RWPE1 (cell line): ENCODE data around the gene ME3.

Experiments used
- CTCF ChIA-PET: fragments of 350-600 bp; sonication (Branson Sonifier 250); formaldehyde crosslinking; extraction: SDS; loops from one replicate; lab custom pipeline; 2021; lab: Yijun Ruan, JAX
- POLR2A ChIA-PET: fragments of 400-600 bp; formaldehyde crosslinking; extraction: SDS; loops from one replicate; lab custom pipeline; 2020; ENCODE audit warnings: antibody characterized with exemption; ENCODE audit not compliant: low non-redundant PET; lab: Yijun Ruan, JAX
- DNase-seq: peaks from one replicate; pipeline ENCODE4 v3.0.0; 2012; ENCODE audit warnings: low spot score
- H3K27ac ChIP-seq: fragments of 450-650 bp; 2 replicates; pipeline ENCODE4 v1.5.1; 2017
- TF ChIP-seq, protein P1 (sequence below): fragments of 450-650 bp; conservative IDR thresholded peaks from 2 replicates; pipeline ENCODE4 v1.5.1; 2017; ENCODE audit warnings: low read depth, mild to moderate bottlenecking

The ME3 gene

GRCh38 chr11:86398106-86398505 lies 274.3 kb downstream of the ME3 start:
- CTCF ChIA-PET: no interaction called here

DNA sequence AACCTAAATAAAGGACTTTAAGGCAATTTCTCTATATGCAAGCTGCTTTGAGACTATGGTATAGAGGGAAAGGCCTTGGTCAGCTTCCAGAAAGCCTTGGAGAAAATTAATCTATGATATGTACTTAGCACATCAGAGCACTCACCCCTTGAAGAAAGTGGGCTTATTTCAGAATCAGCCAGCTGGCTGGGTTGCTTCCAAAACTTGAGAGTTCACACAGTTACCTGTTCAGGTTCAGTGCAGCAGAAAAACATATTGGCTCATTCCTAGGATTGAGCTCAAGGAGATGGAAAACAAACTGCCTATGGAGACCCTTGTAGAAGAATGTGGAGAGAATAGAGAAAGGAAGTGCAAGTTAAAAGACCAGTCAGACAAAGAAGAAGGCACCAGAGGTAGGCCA lies 275.1 kb downstream of the ME3 start:
- TF ChIP-seq, protein P1, sequence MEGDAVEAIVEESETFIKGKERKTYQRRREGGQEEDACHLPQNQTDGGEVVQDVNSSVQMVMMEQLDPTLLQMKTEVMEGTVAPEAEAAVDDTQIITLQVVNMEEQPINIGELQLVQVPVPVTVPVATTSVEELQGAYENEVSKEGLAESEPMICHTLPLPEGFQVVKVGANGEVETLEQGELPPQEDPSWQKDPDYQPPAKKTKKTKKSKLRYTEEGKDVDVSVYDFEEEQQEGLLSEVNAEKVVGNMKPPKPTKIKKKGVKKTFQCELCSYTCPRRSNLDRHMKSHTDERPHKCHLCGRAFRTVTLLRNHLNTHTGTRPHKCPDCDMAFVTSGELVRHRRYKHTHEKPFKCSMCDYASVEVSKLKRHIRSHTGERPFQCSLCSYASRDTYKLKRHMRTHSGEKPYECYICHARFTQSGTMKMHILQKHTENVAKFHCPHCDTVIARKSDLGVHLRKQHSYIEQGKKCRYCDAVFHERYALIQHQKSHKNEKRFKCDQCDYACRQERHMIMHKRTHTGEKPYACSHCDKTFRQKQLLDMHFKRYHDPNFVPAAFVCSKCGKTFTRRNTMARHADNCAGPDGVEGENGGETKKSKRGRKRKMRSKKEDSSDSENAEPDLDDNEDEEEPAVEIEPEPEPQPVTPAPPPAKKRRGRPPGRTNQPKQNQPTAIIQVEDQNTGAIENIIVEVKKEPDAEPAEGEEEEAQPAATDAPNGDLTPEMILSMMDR: no peak
- CTCF ChIA-PET: interaction anchor here (0.7 kb wide), 1 partner anchor 1031 kb away, joined by 3 read pairs; no protein-coding TSS in a partner anchor
- POLR2A ChIA-PET: no interaction called here
- H3K27ac ChIP-seq: no peak overlapping the region
- DNase-seq: no peak

More at GRCh38 chr11:86398106-86398505, 274.3 kb downstream of the ME3 start:
- no peak overlapping the region for H3K27ac ChIP-seq
- DNase-seq: no peak
- POLR2A ChIA-PET: no interaction called here
- TF ChIP-seq, protein P1: no peak

- ChIA-PET CTCF (interaction anchor here (0.7 kb wide), 1 partner anchor 463 kb away, joined by 3 read pairs; no protein-coding TSS in a partner anchor), POLR2A (no interaction called here)
- TF ChIP-seq, protein P1: no peak
- H3K27ac ChIP-seq: no peak overlapping the region
- DNase-seq: no peak
These were observed 276.0 kb downstream of the ME3 start for GRCh38 chr11:86396396-86396795.

DNA sequence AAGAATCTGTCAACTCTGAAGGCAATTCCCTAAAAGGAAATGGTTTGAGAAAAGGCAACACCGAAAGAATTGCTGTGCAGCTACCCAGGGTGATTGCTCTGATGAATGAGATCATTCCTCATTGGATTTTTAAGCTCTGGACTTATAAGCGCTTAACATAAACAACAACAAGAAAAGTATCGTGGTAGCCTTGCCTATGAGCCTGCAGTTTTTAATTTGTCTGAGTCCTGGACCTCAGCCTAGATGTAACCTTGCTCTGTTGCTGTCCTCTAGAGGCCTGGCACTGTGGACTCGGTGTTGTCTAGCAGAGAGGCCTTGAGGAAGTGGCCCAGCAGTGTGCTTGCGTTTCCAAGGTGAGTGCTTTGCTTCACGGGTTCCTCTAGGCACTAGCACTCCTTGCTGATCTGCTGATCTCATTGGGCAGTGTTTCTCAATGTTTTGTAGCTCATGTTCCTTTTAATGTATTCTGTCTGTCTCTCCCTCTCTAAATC lies 277.3 kb downstream of the ME3 start:
- no peak for DNase-seq
- TF ChIP-seq, protein P1: no peak
- no peak overlapping the region for H3K27ac ChIP-seq
- ChIA-PET POLR2A (no interaction called here), CTCF (no interaction called here)
